Urothelium cell line (cell line): ENCODE measurements around the gene C12orf57.

Experiments used
- DNase-seq: peaks from one replicate; pipeline ENCODE4 v3.0.0; 2011; ENCODE audit warnings: low spot score, mixed read lengths
- FAIRE-seq: peaks from 2 replicates; lab custom pipeline; 2011; peaks lifted over from hg19 to GRCh38; lab: Jason Lieb, UNC

The C12orf57 gene

GRCh38 chr12:6987956-6988553, 44.2 kb downstream of the C12orf57 start:
- FAIRE-seq (no peak), DNase-seq (no peak)
